ENCODE results near the gene HYAL2. TPM values are rescaled to one million over a fixed set of nuclear protein-coding genes. Genes with fewer than 3 reads are reported as not detected.

Gene HYAL2
- total and polyA plus RNA-seq, 2 of the 8 experiments (the other 6 are each of a cell fraction or from before 2014, with no cell fraction given): 51.9 to 176 TPM

DNA sequence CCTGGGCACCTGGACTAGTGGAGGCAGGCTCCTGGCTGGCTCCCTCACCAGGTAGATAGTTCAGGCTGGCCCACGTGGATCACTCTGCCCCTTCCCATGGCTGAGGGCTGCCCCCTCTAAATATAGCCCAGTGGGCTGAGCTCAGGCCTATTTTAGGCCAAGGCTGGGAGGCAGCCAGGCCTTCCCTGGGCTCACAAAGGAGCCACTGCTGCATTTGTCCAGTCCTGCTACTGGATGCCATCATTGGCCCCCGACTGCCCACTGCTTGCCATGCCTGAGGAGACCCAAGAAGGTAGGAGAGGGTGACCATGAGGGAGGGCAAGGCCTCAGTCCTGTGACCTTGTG is 43.7 kb downstream of the HYAL2 start, which contains the start of gene LSMEM2:
LSMEM2 (plus strand) TSS at position 208 of the 345 bp plus-strand sequence; CDS start at position 235, 27 bp downstream.
- FAIRE-seq: no peak
- 71% methylated on average over 2 of the region's 2 CpGs; no CpG with 5 or more reads in 1 of the 2 experiments for WGBS, 2 experiments (ENCODE audit: extremely low coverage in 1 of 2, insufficient coverage in 1 of 2, insufficient read length in 1 of 2, insufficient replicate concordance in 2 of 2, low coverage in 1 of 2, low lambda C conversion rate in 2 of 2, missing lambda C conversion rate in 1 of 2)
- H3K9ac ChIP-seq (replicated peaks in 1 of 4; ENCODE audit: extremely low read depth in 1 of 4, low read depth in 3 of 4, low read length in 3 of 4): peak within 1 kb of the TSS in 1 of 4 experiments; percentile 19; a peak in 2 of 7 replicates

More for the DNA sequence above, 43.7 kb downstream of the HYAL2 start, which contains the start of gene LSMEM2:
- no peaks in the 10 kb centered on the region for H4K20me1 ChIP-seq (replicated peaks in 1 of 2; ENCODE audit: control insufficient read depth in 1 of 2, insufficient read depth in 2 of 2, low read length in 2 of 2)
- no peak within 1 kb of the TSS for H3K27ac ChIP-seq (ENCODE audit: low read depth, low read length)
- no peak within 1 kb of the TSS for H2AK5ac ChIP-seq (ENCODE audit: low read depth, low read length)
- ChIA-PET CTCF (ENCODE audit: partially characterized antibody) (interaction anchor here (0.9 to 53.5 kb wide), 8 partner anchors 9 to 57 kb away, joined by 4 to 2149 read pairs (median 11); partner anchors contain the start of genes GNAI2, HYAL2, IFRD2 and SLC38A3), POLR2A (ENCODE audit: partially characterized antibody) (interaction anchor here (0.9 to 9.6 kb wide), 11 partner anchors 11 to 126 kb away, joined by 3 to 122 read pairs (median 3); partner anchors contain the start of genes GNAI2, HYAL2 and IFRD2)
- no peaks in the 10 kb centered on the region for H3K79me1 ChIP-seq (ENCODE audit: low read depth, low read length)
- H3K23ac ChIP-seq (ENCODE audit: insufficient read length): no peak within 1 kb of the TSS
- H3K9me3 ChIP-seq (ENCODE audit: insufficient read depth in 2 of 2, low read depth in 1 of 2, low read length in 1 of 2): no peaks in the 10 kb centered on the region; a peak in 1 of 4 replicates
- no peak within 1 kb of the TSS for H4K5ac ChIP-seq (ENCODE audit: insufficient read length, low read depth, low read length)
- peaks cover 2% of the 10 kb centered on the region; the same call in 1 of the 2 replicates for H3K23me2 ChIP-seq (ENCODE audit: low read depth, low read length)
- H3K79me2 ChIP-seq (ENCODE audit: control insufficient read depth in 1 of 2, insufficient read depth in 2 of 2, low read length in 2 of 2): no peaks in the 10 kb centered on the region
- H3K4ac ChIP-seq (replicated peaks; ENCODE audit: insufficient read length, low read depth, low read length): no peak within 1 kb of the TSS
- H3K4me2 ChIP-seq (ENCODE audit: insufficient read depth in 1 of 2, low read depth in 2 of 2, low read length in 2 of 2): no peak within 1 kb of the TSS
- TF ChIP-seq YY1 (IDR thresholded peaks at IDR 0.05; ENCODE audit: low read depth, low read length) (no peak), RFX5 (IDR thresholded peaks at IDR 0.05; ENCODE audit: borderline replicate concordance, low read depth, low read length) (no peak), BRCA1 (IDR thresholded peaks at IDR 0.05; ENCODE audit: low read depth, low read length) (no peak), BCL11A (IDR thresholded peaks at IDR 0.05; ENCODE audit: low read depth in 2 of 2, low read length in 2 of 2) (no peak), GTF2F1 (IDR thresholded peaks at IDR 0.05; ENCODE audit: borderline replicate concordance, low read depth, low read length) (no peak), NRF1 (IDR thresholded peaks at IDR 0.05; ENCODE audit: low read depth, low read length) (no peak), JUND (IDR thresholded peaks at IDR 0.05; ENCODE audit: low read length) (no peak), CBX8 (IDR thresholded peaks at IDR 0.05; ENCODE audit: borderline replicate concordance, low read depth, low read length) (no peak), TAF7 (optimal IDR thresholded peaks at IDR 0.05; ENCODE audit: borderline replicate concordance, low read depth, low read length) (no peak), SAP30 (IDR thresholded peaks at IDR 0.05; ENCODE audit: insufficient read depth, insufficient replicate concordance, low read length) (no peak), TAF1 (IDR thresholded peaks at IDR 0.05; ENCODE audit: low read depth, low read length) (no peak), SP4 (IDR thresholded peaks at IDR 0.05; ENCODE audit: low read length) (no peak), CBX5 (IDR thresholded peaks at IDR 0.05; ENCODE audit: low read depth, low read length) (no peak)
- TF ChIP-seq, protein P1, sequence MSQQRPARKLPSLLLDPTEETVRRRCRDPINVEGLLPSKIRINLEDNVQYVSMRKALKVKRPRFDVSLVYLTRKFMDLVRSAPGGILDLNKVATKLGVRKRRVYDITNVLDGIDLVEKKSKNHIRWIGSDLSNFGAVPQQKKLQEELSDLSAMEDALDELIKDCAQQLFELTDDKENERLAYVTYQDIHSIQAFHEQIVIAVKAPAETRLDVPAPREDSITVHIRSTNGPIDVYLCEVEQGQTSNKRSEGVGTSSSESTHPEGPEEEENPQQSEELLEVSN (IDR thresholded peaks at IDR 0.05): no peak
- peaks cover 20 to 41% (median 33%) of the 10 kb centered on the region in 4 experiments for H3K27me3 ChIP-seq (replicated peaks in 1 of 4; ENCODE audit: control insufficient read depth in 3 of 4, extremely low read depth in 1 of 4, insufficient read depth in 3 of 4, low read length in 3 of 4)
- no peak within 1 kb of the TSS for H3K18ac ChIP-seq (ENCODE audit: extremely low read depth, low read length)
- no peak within 1 kb of the TSS for H2BK5ac ChIP-seq (ENCODE audit: low read depth, low read length)
- H4K8ac ChIP-seq (ENCODE audit: extremely low read depth, insufficient read depth, low read length): no peak within 1 kb of the TSS
- H3K36me3 ChIP-seq (ENCODE audit: control insufficient read depth in 2 of 4, insufficient read depth in 4 of 4, low read length in 3 of 4): no peaks in the 10 kb centered on the region
- no peak within 1 kb of the TSS for H2BK120ac ChIP-seq (replicated peaks; ENCODE audit: low read depth, low read length)
- H2AFZ ChIP-seq (ENCODE audit: low read length): no peak within 1 kb of the TSS
- no peak within 1 kb of the TSS for H4K91ac ChIP-seq (replicated peaks; ENCODE audit: insufficient read length, low read length)
- H3K4me1 ChIP-seq (replicated peaks in 1 of 4; ENCODE audit: control insufficient read depth in 3 of 4, insufficient read depth in 4 of 4, low read length in 3 of 4): peaks cover 0 to 12% (median 7%) of the 10 kb centered on the region in 4 experiments; a peak in 5 of 7 replicates
- H2BK20ac ChIP-seq (ENCODE audit: low read length): no peak within 1 kb of the TSS
- no peak within 1 kb of the TSS for H2BK12ac ChIP-seq (ENCODE audit: low read depth, low read length)
- no peak within 1 kb of the TSS for H3K4me3 ChIP-seq (ENCODE audit: extremely low read depth in 1 of 4, insufficient read depth in 2 of 4, low read depth in 3 of 4, low read length in 4 of 4)
- no peak within 1 kb of the TSS for H3K56ac ChIP-seq (replicated peaks; ENCODE audit: insufficient read length, low read depth, low read length)
- no peak within 1 kb of the TSS for H2BK15ac ChIP-seq (ENCODE audit: low read length)
- H3K14ac ChIP-seq (ENCODE audit: insufficient read length): no peak within 1 kb of the TSS
- no peak for DNase-seq (ENCODE audit: low read depth in 1 of 2, low spot score in 2 of 2)
